ENCODE measurements around the gene SEMA6B. TPM values are rescaled to one million over a fixed set of nuclear protein-coding genes. Genes with fewer than 3 reads are reported as not detected.
"Not testable (repeated sequence)": the region's sequence is repeated elsewhere in the genome, so short reads cannot be mapped to it uniquely, and the experiment has no call there.

Gene SEMA6B
- total RNA-seq, 1 donor from 2014 or later, result 107 TPM

GRCh38 chr19:4550018-4550417, 9.5 kb downstream of the SEMA6B start:
- no peak for DNase-seq (ENCODE audit: low read depth, low spot score)

DNA sequence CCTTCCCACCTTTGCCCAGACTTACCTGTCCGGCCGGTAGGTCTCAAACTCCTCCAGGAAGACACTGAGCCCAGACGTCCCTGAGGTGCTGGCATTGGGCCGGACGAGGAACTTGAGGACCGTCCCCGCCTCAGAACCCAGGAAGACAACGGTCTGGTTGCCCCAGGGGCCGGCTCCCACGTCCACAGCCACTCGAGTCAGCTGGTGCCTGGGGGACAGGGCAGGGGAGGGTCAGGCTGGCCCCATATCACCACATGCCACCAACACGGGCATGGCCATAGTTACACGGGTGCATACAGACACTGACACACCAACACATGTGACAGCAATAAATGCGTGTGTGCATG, 11.3 kb downstream of the SEMA6B start:
- no peak for DNase-seq (ENCODE audit: low read depth, low spot score)

DNA sequence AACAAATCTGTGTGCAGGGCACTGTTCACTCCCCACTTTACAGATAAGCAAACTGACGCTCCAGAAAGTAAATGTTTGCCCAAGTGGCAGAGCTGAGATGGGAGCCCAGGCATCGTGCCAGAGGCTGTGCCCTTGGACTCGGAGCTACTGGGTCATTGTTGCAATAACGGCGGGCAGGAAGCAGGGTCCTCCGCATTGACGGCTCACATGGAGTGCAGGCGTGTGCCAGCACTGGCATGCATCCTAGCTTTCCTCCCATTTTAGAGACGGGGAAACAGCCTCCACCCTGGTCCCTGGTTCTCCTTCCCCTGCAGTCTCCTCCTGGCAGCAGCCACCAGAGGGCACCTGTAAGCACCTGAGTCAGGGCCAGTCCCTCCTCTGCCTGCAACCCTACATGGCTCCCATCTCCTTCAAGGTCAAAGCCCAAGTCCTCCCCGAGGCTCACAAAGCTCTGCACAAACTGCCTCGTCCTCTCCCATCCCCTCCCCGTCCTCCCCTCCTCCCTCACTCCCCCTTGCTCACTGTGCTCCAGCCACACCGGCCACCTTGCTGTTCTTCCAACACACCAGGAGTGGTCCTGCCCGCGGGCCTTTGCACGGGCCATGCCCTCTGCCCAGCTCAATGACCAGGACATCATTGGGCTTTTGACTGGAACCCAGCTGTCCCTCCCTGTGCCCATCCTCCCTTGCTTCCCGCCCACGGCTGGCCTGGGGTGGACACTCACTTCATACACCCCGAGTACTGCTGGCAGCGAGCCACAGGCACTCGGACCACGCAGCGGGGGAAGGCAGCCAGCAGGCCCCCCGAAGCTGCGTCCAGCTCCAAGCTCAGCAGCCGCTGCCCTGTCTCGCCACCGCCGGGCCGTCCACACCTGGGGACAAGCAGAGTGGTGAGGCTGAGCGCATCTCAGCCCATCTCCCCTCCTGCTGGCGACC, 11.9 kb downstream of the SEMA6B start:
- no peak for DNase-seq (ENCODE audit: low read depth, low spot score)

DNA sequence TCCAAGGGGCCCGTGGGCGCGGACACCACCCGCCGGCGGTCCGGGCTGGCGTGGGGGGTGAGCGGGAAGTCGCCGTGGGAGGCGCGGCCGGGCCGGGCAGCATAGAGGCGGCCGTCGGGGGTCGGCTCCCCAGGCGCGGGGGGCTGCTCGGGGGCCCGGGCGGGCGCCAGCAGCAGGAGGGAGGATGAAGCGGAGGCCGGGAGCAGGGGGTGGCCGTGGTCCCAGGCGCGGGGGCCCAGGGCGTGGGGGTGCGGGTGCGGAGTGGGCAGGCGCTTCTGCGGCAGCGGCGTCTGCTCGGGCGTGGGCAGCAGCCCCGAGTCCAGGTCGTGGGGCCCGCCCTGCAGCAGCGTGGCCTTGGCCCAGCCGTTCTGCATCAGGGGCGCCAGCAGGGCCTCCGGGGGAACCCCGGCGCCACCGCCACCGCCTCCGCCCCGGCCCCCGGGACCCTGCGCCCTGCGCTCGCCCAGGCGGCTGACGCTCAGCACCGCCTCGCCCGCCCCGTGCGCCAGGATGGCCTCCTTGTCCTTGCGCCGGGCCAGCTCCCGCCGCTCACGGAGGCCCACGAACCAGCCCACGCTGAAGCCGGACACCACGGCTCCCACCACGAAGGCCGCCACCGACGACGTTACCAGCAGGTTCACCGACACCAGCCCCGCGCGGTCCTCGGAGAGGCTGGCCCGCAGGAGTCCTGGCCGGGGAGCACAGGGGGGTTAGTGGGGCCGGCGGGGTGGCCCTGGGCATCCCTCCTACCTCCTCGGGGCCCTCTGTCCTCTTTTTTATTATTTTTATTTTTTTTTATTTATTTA, 15.4 kb downstream of the SEMA6B start:
- DNase-seq (ENCODE audit: low read depth, low spot score), result no peak

- no peak for DNase-seq (ENCODE audit: low read depth, low spot score)
Measured at GRCh38 chr19:4542896-4543841, 16.3 kb downstream of the SEMA6B start.

- not testable (repeated sequence) for DNase-seq (ENCODE audit: low read depth, low spot score)
Measured at GRCh38 chr19:4541806-4542145, 17.7 kb downstream of the SEMA6B start.

GRCh38 chr19:4541114-4541805, 18.2 kb downstream of the SEMA6B start:
- DNase-seq (ENCODE audit: low read depth, low spot score), result no peak

DNA sequence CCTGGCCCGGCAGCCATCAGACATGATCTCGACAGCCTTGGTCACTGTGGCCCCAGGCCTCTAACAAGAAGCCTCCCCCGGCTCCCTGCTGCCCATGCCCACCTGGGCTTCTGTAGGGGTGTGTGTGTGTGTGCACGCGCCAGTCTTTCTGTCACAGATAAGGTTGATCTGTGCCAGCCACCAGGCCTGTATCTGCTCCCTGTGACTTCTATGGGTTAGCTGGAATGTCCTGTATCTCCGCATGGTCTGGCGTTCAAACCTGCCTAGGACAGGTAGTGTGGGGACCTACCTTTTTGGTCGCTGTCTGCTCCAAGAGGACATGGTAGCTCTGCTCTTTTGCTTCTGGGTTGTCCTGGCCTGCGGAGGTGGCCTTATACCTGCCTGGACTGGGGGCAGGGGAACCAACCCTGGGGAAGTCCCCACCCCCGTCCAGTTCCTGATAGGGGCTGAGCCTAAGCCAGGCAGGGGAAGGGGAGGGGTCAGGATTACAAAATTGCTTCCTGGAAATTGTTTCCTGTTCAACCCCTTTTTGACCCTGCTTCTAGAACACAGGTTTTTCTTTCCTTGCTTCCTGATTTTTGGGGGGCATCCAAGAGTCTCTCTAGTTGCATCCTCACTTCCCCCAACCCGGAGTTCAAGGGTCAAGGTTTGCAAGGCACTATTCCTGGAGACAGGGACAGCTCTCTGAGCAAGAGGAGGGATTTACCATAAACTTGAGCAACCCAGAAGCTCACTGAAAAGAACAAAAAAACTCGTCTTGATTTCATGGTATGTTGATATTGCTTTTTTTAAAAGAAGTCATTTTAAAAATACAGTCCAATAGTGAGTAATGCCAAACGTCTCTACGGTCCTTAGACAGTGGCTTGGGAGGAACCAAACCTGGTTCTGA, 19.5 kb downstream of the SEMA6B start, which contains the start of gene LRG1:
Gene LRG1, minus strand, starts transcription at position 344 of the 889 bp plus-strand sequence. Its CDS starts 23 bp downstream, at position 321.
- DNase-seq (ENCODE audit: low read depth, low spot score), result no peak

GRCh38 chr19:4539169-4539692, 20.3 kb downstream of the SEMA6B start:
- no peak for DNase-seq (ENCODE audit: low read depth, low spot score)

DNA sequence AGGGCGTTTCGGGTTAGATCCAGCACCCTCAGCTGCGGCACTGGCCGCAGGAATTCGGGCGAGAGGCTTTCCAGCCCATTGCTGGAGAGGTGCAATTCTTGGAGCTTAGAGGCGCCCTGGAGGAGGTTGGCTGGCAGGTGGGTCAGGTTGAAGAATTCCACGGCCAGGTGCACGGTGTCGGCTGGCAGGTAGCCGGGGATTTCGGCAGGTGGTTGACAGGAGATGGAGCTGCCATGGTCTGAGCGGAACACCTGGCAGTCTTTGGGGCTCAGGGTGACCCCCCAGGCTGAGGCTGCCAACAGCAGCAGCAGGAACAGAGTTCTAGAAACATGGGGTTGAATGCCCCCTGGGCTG, 20.9 kb downstream of the SEMA6B start:
- DNase-seq (ENCODE audit: low read depth, low spot score), result no peak

GRCh38 chr19:4537953-4538600, 21.4 kb downstream of the SEMA6B start:
- DNase-seq (ENCODE audit: low read depth, low spot score), result no peak

DNA sequence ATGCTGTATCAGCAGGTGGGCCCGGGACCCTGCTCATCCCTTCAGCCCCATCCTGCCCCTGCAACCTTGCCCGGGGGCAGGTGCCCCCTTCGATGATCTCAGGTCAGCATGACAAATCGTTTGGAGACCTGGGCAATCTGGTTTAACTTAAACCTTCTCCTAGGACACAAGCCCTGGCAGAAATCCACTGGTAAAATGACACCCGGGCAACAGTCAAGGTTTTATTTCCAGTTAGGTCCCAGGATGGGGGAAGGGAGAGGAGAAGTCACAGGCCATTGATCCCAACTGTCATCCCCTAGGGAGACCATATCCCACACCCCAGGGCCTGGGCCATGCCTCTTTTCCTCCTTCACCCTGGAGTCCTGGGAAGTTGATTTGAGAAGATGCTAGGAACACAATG, 22.7 kb downstream of the SEMA6B start:
- no peak for DNase-seq (ENCODE audit: low read depth, low spot score)

DNA sequence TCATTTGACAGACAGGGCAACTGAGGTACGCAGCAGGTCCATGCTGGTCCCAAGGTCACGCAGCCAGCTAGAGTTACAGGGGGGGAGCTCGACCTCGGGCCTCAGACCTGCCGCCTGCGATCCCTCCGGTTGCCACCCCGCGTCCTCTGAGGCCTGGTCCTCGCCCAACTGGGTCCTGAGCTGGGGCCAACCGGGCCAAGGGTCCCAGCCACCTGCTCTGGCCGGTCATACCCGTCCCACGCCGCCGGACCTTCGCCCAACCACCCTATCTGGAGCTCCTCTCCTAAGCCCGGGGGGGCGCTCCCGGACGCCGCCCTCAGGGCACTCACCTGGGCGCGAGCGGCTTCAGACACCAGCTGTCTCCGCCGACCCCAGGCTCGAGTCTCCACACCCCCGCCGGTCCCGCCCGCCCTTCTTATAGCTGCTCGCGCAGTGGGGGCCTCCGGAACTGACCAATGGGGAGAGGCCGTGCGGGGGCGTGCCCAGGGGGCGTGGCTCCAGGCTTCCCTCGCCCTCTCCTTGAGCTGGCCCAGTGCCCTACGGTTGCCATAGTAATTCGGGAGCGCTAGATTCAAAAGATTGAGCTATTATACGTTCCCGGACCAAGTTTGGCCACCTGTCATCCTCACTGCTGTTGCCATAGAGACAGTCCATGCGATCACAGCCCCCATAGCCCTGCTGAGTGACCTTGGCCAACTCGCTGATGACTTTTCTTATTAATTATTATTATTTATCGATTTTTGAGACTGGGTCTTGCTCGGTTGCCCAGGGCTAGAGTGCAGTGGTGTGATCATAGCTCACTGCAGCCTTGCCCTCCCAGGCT, 24.4 kb downstream of the SEMA6B start, which contains the start of gene PLIN5:
Gene PLIN5, minus strand, starts transcription at position 389 of the 823 bp plus-strand sequence. CDS start 1,150 bp downstream, outside the sequence.
- DNase-seq (ENCODE audit: low read depth, low spot score), result no peak

DNA sequence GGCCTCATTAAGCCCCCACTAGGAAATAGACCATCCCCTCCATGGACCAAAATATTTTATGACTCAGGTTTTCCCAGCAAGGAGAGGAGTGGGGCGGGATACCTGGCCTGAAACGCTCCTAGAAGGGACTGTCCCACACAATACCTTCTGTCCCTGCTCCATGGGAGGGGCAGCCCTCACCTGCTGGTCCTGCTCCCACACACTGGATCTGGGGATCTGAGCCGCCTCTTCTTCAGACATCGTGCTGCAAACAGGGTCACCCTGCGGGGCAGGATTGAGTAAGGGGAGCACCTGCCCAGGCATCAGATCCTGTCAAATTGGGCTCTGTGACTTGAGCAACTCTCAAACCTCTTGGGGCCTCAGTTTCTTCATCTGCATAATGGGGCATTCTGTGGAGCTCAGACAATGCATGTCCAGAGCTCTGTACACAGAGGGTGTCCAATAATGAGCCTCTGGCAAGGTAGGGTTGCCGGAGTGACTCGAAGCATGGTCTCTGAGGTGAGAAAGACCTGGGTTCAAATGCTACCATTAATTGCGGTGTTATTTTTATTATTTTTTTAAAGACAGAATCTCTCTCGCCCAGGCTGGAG, 25.6 kb downstream of the SEMA6B start:
- DNase-seq (ENCODE audit: low read depth, low spot score), result no peak

DNA sequence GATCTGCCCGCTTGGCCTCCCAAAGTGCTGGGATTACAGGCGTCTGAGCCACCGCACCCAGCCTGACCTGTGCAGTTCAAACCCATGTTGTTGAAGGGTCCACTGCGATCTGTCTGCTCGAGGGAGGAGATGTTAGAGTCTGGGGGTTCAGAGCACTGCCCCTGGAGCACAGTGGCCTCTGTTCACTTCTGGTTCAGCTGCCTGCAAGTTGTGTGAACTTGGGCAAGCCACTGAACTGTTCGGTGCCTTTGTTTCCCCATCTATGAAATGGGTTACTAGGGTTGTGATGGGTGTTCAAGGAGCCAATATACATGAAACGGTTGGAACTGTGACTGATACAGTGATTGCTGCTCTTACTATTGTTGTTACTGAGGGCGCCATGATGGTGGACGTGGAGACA, 26.1 kb downstream of the SEMA6B start:
- DNase-seq (ENCODE audit: low read depth, low spot score), result no peak

DNA sequence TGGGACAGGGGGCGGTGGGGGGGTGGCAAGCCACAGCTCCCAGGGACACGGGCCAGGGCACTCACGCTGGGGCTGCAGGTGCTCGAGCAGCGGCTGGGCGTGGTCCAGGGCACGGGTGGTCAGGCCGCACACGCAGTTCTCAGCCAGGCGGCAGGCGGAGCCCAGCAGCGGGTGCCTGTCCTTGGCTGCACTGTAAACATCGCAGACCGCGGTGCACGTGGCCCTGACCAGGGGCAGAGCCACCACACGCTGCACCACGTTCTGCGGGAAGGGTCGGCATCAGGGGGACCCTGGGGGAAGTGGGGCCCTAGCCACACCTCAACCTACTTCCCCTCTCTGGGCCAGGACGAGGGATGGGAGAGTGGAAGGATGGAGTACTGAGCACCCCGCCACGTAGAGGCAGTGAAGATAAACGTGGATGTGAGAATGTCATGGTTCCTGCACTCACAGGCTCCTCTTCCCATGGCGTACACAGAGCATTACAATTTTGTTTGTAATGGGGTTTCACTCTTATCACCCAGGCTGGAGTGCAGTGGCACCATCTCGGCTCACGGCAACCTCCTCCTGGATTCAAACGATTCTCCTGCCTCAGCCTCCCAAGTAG, 27.8 kb downstream of the SEMA6B start:
- DNase-seq (ENCODE audit: low read depth, low spot score), result no peak

DNA sequence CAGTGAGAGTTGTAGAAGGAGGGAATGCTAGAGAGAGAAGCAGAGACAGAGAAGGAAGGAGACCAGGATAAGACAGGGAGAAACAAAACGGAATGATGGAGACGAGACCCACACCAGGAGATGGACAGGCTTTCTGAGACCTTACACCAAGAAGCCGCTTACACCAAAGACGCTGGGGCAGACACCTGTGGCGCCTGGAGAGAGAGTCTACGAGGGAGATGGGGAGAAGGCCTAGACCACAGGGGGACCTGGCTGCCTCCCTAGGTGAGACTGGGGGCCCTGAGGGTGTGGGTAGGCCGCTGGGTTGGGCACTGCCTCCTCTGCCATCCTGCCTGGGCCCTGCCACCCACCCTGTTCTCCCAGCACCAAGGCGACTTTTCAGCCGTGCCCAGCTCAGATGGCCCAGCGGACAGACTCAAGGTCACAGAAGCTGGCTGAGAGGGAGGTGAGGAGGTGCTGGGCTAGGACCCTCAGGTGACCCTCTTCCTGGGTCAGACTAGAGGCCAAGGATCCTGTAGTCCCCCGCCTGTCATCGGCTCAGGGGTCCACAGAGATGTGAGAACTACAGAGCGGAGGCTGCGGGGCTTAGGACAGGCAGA, 29.5 kb downstream of the SEMA6B start:
- DNase-seq (ENCODE audit: low read depth, low spot score), result no peak
